IPS-NIHi7 (cell line): ENCODE data around the gene PEPD.

Experiments used
- DNase-seq: peaks from one replicate; pipeline ENCODE4 v3.0.0; 2012; ENCODE audit warnings: mixed read lengths; ENCODE audit errors: extremely low spot score

The PEPD gene

GRCh38 chr19:33395561-33396550, 125.7 kb downstream of the PEPD start:
- no peak for DNase-seq

GRCh38 chr19:33394723-33395560, 126.6 kb downstream of the PEPD start:
- DNase-seq: no peak

GRCh38 chr19:33394006-33394722, 127.4 kb downstream of the PEPD start:
- DNase-seq: no peak

GRCh38 chr19:33393286-33394005, 128.1 kb downstream of the PEPD start:
- DNase-seq: peak; percentile 48

- DNase-seq: no peak
Observed at GRCh38 chr19:33392341-33393285, 129.0 kb downstream of the PEPD start.

GRCh38 chr19:33391631-33392249, 129.9 kb downstream of the PEPD start:
- no peak for DNase-seq

- DNase-seq: no peak
Observed at GRCh38 chr19:33390908-33391630, 130.5 kb downstream of the PEPD start.

GRCh38 chr19:33390101-33390907, 131.3 kb downstream of the PEPD start:
- no peak for DNase-seq

- no peak for DNase-seq
Observed at GRCh38 chr19:33389421-33390100, 132.0 kb downstream of the PEPD start.

GRCh38 chr19:33388725-33389420, 132.7 kb downstream of the PEPD start:
- no peak for DNase-seq

- no peak for DNase-seq
Observed at GRCh38 chr19:33388231-33388724, 133.3 kb downstream of the PEPD start.

GRCh38 chr19:33387351-33388230, 134.0 kb downstream of the PEPD start:
- DNase-seq: no peak

- DNase-seq: no peak
Observed at GRCh38 chr19:33386361-33386858, 135.2 kb downstream of the PEPD start.

- DNase-seq: no peak
Observed at GRCh38 chr19:33385956-33386355, 135.6 kb downstream of the PEPD start.

- no peak for DNase-seq
Observed at GRCh38 chr19:33384983-33385382, 136.6 kb downstream of the PEPD start.
